NCI-H2029 (cell line): ENCODE results near the gene CDK12.
A peak's percentile ranks its signal among the peaks of the same experiment; 100 is the strongest.

Source experiments
- DNase-seq: peaks from one replicate; lab custom pipeline; 2025; lab: John Stamatoyannopoulos, UW

The CDK12 gene

GRCh38 chr17:39549747-39550573 lies 88.7 kb downstream of the CDK12 start:
- no peak for DNase-seq

GRCh38 chr17:39551879-39552278 lies 90.6 kb downstream of the CDK12 start:
- no peak for DNase-seq

- DNase-seq: no peak
Measured at GRCh38 chr17:39553341-39553945, 92.2 kb downstream of the CDK12 start.

GRCh38 chr17:39555368-39555767 lies 94.1 kb downstream of the CDK12 start:
- DNase-seq: no peak

GRCh38 chr17:39556423-39556822 lies 95.1 kb downstream of the CDK12 start:
- no peak for DNase-seq

- no peak for DNase-seq
Measured at GRCh38 chr17:39562395-39562794, 101.1 kb downstream of the CDK12 start.

- no peak for DNase-seq
Measured at GRCh38 chr17:39562976-39563375, 101.7 kb downstream of the CDK12 start.

- no peak for DNase-seq
Measured at GRCh38 chr17:39563476-39563875, 102.2 kb downstream of the CDK12 start.

GRCh38 chr17:39564211-39564848 lies 103.0 kb downstream of the CDK12 start:
- no peak for DNase-seq

- no peak for DNase-seq
Measured at GRCh38 chr17:39566094-39566850, 105.0 kb downstream of the CDK12 start.

GRCh38 chr17:39568702-39569101 lies 107.4 kb downstream of the CDK12 start:
- no peak for DNase-seq

- no peak for DNase-seq
Measured at GRCh38 chr17:39569126-39569525, 107.8 kb downstream of the CDK12 start.

GRCh38 chr17:39572121-39572520 lies 110.8 kb downstream of the CDK12 start:
- DNase-seq: no peak

GRCh38 chr17:39573447-39574298 lies 112.4 kb downstream of the CDK12 start:
- peak; percentile 38 for DNase-seq

GRCh38 chr17:39576187-39576586 lies 114.9 kb downstream of the CDK12 start:
- DNase-seq: no peak

GRCh38 chr17:39578272-39578671 lies 117.0 kb downstream of the CDK12 start:
- no peak for DNase-seq

- no peak for DNase-seq
Measured at GRCh38 chr17:39579318-39580081, 118.2 kb downstream of the CDK12 start.

GRCh38 chr17:39580082-39580468 lies 118.8 kb downstream of the CDK12 start:
- no peak for DNase-seq

- DNase-seq: no peak
Measured at GRCh38 chr17:39581071-39581758, 119.9 kb downstream of the CDK12 start.

- DNase-seq: no peak
Measured at GRCh38 chr17:39581759-39582085, 120.4 kb downstream of the CDK12 start.
